ENCODE data around the gene IFITM2. TPM values are rescaled to one million over a fixed set of nuclear protein-coding genes. Genes with fewer than 3 reads are reported as not detected.
"Not testable (repeated sequence)": the region's sequence is repeated elsewhere in the genome, so short reads cannot be mapped to it uniquely, and the experiment has no call there.

The IFITM2 gene
- total RNA-seq, 1 experiment from 2014 or later, result 421 TPM

DNA sequence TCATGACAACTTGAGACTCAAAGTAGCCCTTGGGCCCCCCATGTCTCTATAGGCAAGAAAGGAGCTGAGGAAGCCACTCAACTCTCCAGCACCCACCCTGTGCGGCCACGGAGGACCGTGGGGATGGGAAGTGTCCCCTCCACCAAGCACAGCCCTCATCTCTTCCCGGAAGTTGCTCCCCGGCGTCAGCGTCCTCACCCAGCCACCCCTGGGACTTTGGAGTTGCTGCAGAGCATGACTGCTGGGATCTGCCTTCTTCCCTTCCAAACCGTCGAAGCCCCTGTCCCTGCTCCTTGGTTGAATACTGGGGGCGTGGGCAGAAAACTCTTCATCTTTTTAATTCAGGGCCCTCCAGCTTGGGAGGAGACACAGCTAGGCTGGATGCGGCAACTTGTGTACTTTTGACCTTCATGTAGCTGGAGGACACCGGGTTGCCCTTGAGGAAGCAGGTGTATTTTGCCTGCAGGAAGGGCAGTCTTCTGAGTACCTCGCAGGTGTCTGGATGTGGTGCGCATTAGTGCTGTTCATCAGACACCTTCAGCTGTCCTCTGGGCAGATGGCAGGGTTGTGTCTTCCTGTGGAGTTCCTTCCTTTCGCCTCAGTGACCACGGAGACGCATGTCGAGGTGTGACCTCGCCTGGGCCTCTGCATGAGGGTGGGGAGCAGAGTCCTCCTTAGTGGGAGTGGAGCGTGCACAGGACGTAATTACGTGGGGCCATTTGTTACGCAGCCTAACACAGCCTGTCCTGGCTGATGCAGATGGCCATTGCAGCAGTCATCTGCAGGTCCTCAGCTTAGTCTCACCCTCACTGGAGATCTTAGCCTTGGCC lies 25.2 kb downstream of the IFITM2 start:
- Histone ChIP-seq H2AFZ (ENCODE audit: low read length) (no peak overlapping the region), H2BK120ac (ENCODE audit: low read depth, low read length, poor library complexity, severe bottlenecking) (no peak overlapping the region), H2BK12ac (ENCODE audit: insufficient read length, low read depth, low read length) (no peak overlapping the region), H3K14ac (ENCODE audit: insufficient read depth, low read length) (no peak overlapping the region), H3K79me2 (ENCODE audit: insufficient read depth, low read length) (no peaks in the 10 kb centered on the region), H3T11ph (ENCODE audit: low read length) (no peak overlapping the region), H3K79me1 (ENCODE audit: insufficient read depth, low read depth, low read length, poor library complexity, severe bottlenecking) (no peaks in the 10 kb centered on the region), H2BK15ac (ENCODE audit: low read depth, low read length) (no peak overlapping the region), H3K4ac (ENCODE audit: low read depth, low read length) (no peak overlapping the region), H3K23ac (ENCODE audit: insufficient read length, low read depth, low read length) (no peak overlapping the region), H3K4me2 (ENCODE audit: insufficient read depth, insufficient read length, low read length) (no peak overlapping the region), H4K5ac (ENCODE audit: insufficient read length, low read depth, low read length) (no peak overlapping the region), H2BK5ac (ENCODE audit: insufficient read length, low read length) (no peak overlapping the region), H3K18ac (ENCODE audit: insufficient read length, low read depth, low read length) (no peak overlapping the region), H3K27ac (ENCODE audit: insufficient read length, low read depth, low read length) (no peak overlapping the region), H3K27me3 (ENCODE audit: insufficient read depth, low read length) (no peaks in the 10 kb centered on the region), H4K91ac (ENCODE audit: insufficient read length, low read depth, low read length) (no peak overlapping the region), H4K8ac (replicated peaks; ENCODE audit: insufficient read length, low read depth, low read length) (no peak overlapping the region), H3K56ac (ENCODE audit: insufficient read length, low read depth, low read length) (no peak overlapping the region), H3K9ac (ENCODE audit: extremely low read depth, insufficient read length, low read length) (no peak overlapping the region), H3K9me3 (ENCODE audit: control insufficient read depth, low read depth, low read length) (no peaks in the 10 kb centered on the region), H2BK20ac (ENCODE audit: low read depth, low read length, poor library complexity, severe bottlenecking) (no peak overlapping the region), H2AK5ac (ENCODE audit: insufficient read length, low read length) (no peak overlapping the region), H3K4me1 (ENCODE audit: insufficient read depth, low read length) (peaks cover 12% of the 10 kb centered on the region; the same call in 1 of the 2 replicates), H3K23me2 (ENCODE audit: insufficient read length, low read depth, low read length, poor library complexity, severe bottlenecking) (no peaks in the 10 kb centered on the region), H4K20me1 (ENCODE audit: control insufficient read depth, insufficient read depth, insufficient read length) (no peaks in the 10 kb centered on the region)
- no CpG with 5 or more reads among the region's 23 CpGs for WGBS (ENCODE audit: extremely low coverage, insufficient read length, low lambda C conversion rate)
- Mint-ChIP-seq H3K27ac (peak overlapping the region in 1 of 3 experiments; percentile 48; a peak in 1 of 7 replicates), H3K27me3 (ENCODE audit: low read depth) (peaks cover 3% of the 10 kb centered on the region), H3K4me3 (no peak overlapping the region), H3K9me3 (peaks cover 21 to 25% of the 10 kb centered on the region in 2 experiments), H3K36me3 (ENCODE audit: insufficient read depth in 1 of 3, low read depth in 3 of 3) (peaks cover 4 to 38% (median 11%) of the 10 kb centered on the region in 3 experiments; a peak in 6 of 7 replicates), H3K4me1 (peaks cover 36 to 44% of the 10 kb centered on the region in 2 experiments)
- DNase-seq, result peak; percentile 23
- TF ChIP-seq, protein P1, sequence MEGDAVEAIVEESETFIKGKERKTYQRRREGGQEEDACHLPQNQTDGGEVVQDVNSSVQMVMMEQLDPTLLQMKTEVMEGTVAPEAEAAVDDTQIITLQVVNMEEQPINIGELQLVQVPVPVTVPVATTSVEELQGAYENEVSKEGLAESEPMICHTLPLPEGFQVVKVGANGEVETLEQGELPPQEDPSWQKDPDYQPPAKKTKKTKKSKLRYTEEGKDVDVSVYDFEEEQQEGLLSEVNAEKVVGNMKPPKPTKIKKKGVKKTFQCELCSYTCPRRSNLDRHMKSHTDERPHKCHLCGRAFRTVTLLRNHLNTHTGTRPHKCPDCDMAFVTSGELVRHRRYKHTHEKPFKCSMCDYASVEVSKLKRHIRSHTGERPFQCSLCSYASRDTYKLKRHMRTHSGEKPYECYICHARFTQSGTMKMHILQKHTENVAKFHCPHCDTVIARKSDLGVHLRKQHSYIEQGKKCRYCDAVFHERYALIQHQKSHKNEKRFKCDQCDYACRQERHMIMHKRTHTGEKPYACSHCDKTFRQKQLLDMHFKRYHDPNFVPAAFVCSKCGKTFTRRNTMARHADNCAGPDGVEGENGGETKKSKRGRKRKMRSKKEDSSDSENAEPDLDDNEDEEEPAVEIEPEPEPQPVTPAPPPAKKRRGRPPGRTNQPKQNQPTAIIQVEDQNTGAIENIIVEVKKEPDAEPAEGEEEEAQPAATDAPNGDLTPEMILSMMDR (conservative IDR thresholded peaks at IDR 0.05), result no peak

DNA sequence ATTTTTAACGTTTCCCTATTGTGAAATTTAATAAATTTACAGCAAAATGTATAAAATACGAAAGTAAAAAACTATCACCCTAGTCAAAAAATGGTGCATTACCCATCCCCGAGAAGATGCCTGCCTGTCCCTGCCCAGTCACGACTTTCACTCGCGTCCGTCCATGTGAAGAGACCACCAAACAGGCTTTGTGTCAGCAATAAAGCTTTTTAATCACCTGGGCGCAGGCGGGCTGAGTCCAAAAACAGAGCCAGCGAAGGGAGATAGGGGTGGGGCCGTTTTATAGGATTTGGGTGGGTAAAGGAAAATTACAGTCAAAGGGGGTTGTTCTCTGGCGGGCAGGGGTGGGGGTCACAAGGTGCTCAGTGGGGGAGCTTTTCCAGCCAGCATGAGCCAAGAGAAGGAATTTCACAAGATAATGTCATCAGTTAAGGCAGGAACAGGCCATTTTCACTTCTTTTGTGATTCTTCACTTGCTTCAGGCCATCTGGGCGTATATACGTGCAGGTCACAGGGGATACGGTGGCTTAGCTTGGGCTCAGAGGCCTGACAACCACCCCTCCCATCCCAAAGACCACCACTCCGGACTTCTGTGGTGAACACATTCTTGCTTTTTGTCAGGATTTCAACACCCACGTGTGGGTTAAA lies 26.1 kb downstream of the IFITM2 start:
- not testable (repeated sequence) for H3K27me3 Mint-ChIP-seq (ENCODE audit: low read depth); H3K79me1 ChIP-seq (ENCODE audit: insufficient read depth, low read depth, low read length, poor library complexity, severe bottlenecking); H2BK120ac ChIP-seq (ENCODE audit: low read depth, low read length, poor library complexity, severe bottlenecking); H2AFZ ChIP-seq (ENCODE audit: low read length); H3K23ac ChIP-seq (ENCODE audit: insufficient read length, low read depth, low read length); H4K91ac ChIP-seq (ENCODE audit: insufficient read length, low read depth, low read length); H2AK5ac ChIP-seq (ENCODE audit: insufficient read length, low read length); H2BK15ac ChIP-seq (ENCODE audit: low read depth, low read length); H4K20me1 ChIP-seq (ENCODE audit: control insufficient read depth, insufficient read depth, insufficient read length); H4K8ac ChIP-seq (replicated peaks; ENCODE audit: insufficient read length, low read depth, low read length); H3K9me3 ChIP-seq (ENCODE audit: control insufficient read depth, low read depth, low read length); H2BK12ac ChIP-seq (ENCODE audit: insufficient read length, low read depth, low read length); H4K5ac ChIP-seq (ENCODE audit: insufficient read length, low read depth, low read length); H2BK5ac ChIP-seq (ENCODE audit: insufficient read length, low read length); H3K23me2 ChIP-seq (ENCODE audit: insufficient read length, low read depth, low read length, poor library complexity, severe bottlenecking); H3K4me2 ChIP-seq (ENCODE audit: insufficient read depth, insufficient read length, low read length); H3K27me3 ChIP-seq (ENCODE audit: insufficient read depth, low read length); H3K4ac ChIP-seq (ENCODE audit: low read depth, low read length); H3K9ac ChIP-seq (ENCODE audit: extremely low read depth, insufficient read length, low read length); H3K79me2 ChIP-seq (ENCODE audit: insufficient read depth, low read length); H3T11ph ChIP-seq (ENCODE audit: low read length); H2BK20ac ChIP-seq (ENCODE audit: low read depth, low read length, poor library complexity, severe bottlenecking); H3K56ac ChIP-seq (ENCODE audit: insufficient read length, low read depth, low read length)
- Mint-ChIP-seq H3K27ac (peak overlapping the region; percentile 97 to 98 (median 98)), H3K4me3 (peak overlapping the region in 1 of 2 experiments; percentile 72; a peak in 1 of 5 replicates), H3K36me3 (ENCODE audit: insufficient read depth in 1 of 3, low read depth in 3 of 3) (peaks cover 4 to 38% (median 11%) of the 10 kb centered on the region in 3 experiments; a peak in 6 of 7 replicates), H3K9me3 (peaks cover 21 to 25% of the 10 kb centered on the region in 2 experiments), H3K4me1 (peaks cover 36 to 44% of the 10 kb centered on the region in 2 experiments)
- peak; percentile 78 for DNase-seq
- Histone ChIP-seq H3K4me1 (ENCODE audit: insufficient read depth, low read length) (peaks cover 12% of the 10 kb centered on the region; the same call in 1 of the 2 replicates), H3K27ac (ENCODE audit: insufficient read length, low read depth, low read length) (peak overlapping the region; percentile 7), H3K14ac (ENCODE audit: insufficient read depth, low read length) (peak overlapping the region; percentile 1; the same call in 1 of the 2 replicates), H3K18ac (ENCODE audit: insufficient read length, low read depth, low read length) (peak overlapping the region; percentile 5)
- no CpG with 5 or more reads among the region's 17 CpGs for WGBS (ENCODE audit: extremely low coverage, insufficient read length, low lambda C conversion rate)
